Neutrophil (primary cell): ENCODE data around the gene NEK1.

ENCODE experiments used
- H3K27ac ChIP-seq: fragments of 200-600 bp; sonication (generic); 2 replicates; pipeline ENCODE4 v1.5.1; 2016; ENCODE audit warnings: mild to moderate bottlenecking, moderate library complexity
- H3K27me3 ChIP-seq: fragments of 200-600 bp; sonication (generic); 2 replicates; pipeline ENCODE4 v1.6.0; 2016; ENCODE audit warnings: mild to moderate bottlenecking
- H3K36me3 ChIP-seq: fragments of 200-600 bp; sonication (generic); 2 replicates; pipeline ENCODE4 v1.5.1; 2017
- H3K4me1 ChIP-seq, 2 experiments: fragments of 200-600 bp in 1 of 2; sonication (generic) in 1 of 2; 1 replicate in 1 of 2; 2 replicates in 1 of 2; pipeline versions ENCODE4 v1.5.1 to v1.6.1; 2013 to 2016; ENCODE audit warnings: low read depth in 1 of 2, low read length in 1 of 2, mild to moderate bottlenecking in 1 of 2, moderate library complexity in 1 of 2; ENCODE audit not compliant: control insufficient read depth in 1 of 2, insufficient read depth in 1 of 2
- H3K4me3 ChIP-seq, 2 experiments: fragments of 200-600 bp in 1 of 2; sonication (generic) in 1 of 2; 1 replicate in 1 of 2; 2 replicates in 1 of 2; pipeline ENCODE4 v1.5.1; 2013 to 2016; ENCODE audit warnings: low read depth in 1 of 2, low read length in 1 of 2, mild to moderate bottlenecking in 1 of 2, moderate library complexity in 1 of 2
- H3K9me3 ChIP-seq: fragments of 200-600 bp; sonication (generic); 2 replicates; pipeline ENCODE4 v1.5.1; 2016
- TF ChIP-seq, protein P1 (sequence below): fragments of 200-600 bp; sonication (generic); IDR thresholded peaks from 2 replicates; pipeline ENCODE4 v1.5.1; 2016; ENCODE audit warnings: antibody characterized with exemption

The NEK1 gene

DNA sequence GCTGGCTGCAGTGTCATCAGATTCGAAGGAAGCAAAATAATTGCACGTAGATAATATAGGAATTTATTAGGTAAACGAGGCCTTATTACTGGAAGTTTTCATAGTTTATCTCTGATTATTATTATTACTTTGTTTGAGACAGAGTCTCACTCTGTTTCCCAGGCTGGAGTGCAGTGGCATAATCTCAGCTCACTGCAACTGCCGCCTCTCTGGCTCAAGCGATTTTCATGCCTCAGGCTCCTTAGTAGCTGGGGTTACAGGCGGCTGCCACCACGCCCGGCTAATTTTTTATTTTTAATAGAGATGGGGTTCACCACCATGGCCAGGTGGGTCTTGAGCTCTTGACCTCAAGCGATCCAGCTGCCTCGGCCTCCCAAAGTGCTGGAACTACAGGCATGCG, 20.5 kb upstream of the NEK1 start:
- H3K4me1 ChIP-seq = no peaks in the 10 kb centered on the region
- TF ChIP-seq, protein P1, sequence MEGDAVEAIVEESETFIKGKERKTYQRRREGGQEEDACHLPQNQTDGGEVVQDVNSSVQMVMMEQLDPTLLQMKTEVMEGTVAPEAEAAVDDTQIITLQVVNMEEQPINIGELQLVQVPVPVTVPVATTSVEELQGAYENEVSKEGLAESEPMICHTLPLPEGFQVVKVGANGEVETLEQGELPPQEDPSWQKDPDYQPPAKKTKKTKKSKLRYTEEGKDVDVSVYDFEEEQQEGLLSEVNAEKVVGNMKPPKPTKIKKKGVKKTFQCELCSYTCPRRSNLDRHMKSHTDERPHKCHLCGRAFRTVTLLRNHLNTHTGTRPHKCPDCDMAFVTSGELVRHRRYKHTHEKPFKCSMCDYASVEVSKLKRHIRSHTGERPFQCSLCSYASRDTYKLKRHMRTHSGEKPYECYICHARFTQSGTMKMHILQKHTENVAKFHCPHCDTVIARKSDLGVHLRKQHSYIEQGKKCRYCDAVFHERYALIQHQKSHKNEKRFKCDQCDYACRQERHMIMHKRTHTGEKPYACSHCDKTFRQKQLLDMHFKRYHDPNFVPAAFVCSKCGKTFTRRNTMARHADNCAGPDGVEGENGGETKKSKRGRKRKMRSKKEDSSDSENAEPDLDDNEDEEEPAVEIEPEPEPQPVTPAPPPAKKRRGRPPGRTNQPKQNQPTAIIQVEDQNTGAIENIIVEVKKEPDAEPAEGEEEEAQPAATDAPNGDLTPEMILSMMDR = no peak

DNA sequence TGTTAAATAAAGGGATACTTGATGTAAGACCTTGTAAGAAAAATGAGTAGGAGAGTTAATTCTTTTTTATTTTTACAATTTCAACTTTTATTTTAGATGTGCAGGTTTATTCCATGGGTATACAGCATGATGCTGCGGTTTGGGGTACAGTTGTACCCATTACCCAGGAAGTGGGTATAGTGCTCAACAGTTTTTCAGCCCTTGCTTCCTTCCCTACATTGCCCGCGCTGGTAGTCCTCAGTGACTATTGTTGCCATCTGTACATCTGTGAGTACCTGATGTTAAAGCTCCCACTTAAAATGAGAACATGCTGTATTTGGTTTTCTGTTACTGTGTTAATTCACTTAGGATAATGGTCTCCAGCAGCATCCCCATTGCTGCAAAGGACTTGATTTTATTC, 17.7 kb upstream of the NEK1 start:
- H3K9me3 ChIP-seq = no peaks in the 10 kb centered on the region
- TF ChIP-seq, protein P1 = no peak

More for the DNA sequence above, 20.5 kb upstream of the NEK1 start:
- peaks cover 7% of the 10 kb centered on the region for H3K36me3 ChIP-seq
- no peaks in the 10 kb centered on the region for H3K9me3 ChIP-seq
- no peak overlapping the region for H3K4me3 ChIP-seq
- no peaks in the 10 kb centered on the region for H3K27me3 ChIP-seq
- H3K27ac ChIP-seq = no peak overlapping the region

DNA sequence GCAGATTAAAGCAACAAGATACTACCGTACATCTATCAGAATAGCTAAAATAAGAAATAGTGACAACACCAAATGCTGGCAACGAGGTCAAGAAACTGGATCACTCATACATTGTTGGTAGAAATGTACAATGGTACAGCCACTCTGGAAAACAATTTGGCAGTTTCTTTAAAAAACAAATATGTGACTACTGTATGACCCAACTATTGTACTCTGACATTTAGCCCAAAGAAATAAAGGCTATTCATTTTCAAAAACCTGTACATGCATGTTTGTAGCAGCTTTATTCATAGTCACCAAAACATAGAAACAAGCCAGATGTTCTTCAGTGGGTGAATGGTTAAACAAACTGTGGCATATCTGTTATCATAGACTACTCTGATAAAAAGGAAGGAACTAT, 16.2 kb upstream of the NEK1 start:
- no peaks in the 10 kb centered on the region for H3K36me3 ChIP-seq
- H3K4me3 ChIP-seq = no peak overlapping the region
- H3K27ac ChIP-seq = no peak overlapping the region
- no peaks in the 10 kb centered on the region for H3K4me1 ChIP-seq
- peaks cover 4% of the 10 kb centered on the region for H3K27me3 ChIP-seq
- TF ChIP-seq, protein P1 = no peak
- H3K9me3 ChIP-seq = no peaks in the 10 kb centered on the region

More for the DNA sequence above, 17.7 kb upstream of the NEK1 start:
- Histone ChIP-seq H3K36me3 (no peaks in the 10 kb centered on the region), H3K27ac (no peak overlapping the region), H3K4me3 (no peak overlapping the region), H3K27me3 (no peaks in the 10 kb centered on the region), H3K4me1 (no peaks in the 10 kb centered on the region)

DNA sequence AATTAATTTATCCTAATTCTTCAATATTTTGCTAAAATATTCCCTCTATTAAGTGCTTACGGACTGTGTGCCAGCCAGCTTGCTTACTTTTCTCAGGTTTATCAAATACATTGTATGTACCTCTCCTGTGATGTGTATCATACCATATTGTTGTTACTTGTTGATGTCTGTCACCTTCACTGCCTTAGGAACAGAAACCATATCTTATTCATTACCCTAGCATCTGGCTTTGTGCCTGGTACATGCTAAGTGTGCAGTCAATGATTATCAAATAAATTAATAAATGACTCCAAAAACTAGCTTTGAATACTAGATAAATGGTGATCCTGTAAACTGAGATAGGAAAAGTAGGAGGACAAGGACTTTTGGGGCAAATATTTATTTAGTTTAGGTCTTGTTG, 14.9 kb upstream of the NEK1 start:
- H3K27ac ChIP-seq = no peak overlapping the region
- TF ChIP-seq, protein P1 = no peak
- H3K27me3 ChIP-seq = peaks cover 16% of the 10 kb centered on the region
- no peaks in the 10 kb centered on the region for H3K9me3 ChIP-seq
- H3K4me3 ChIP-seq = no peak overlapping the region
- H3K4me1 ChIP-seq = peaks cover 4 to 6% of the 10 kb centered on the region in 2 experiments
- H3K36me3 ChIP-seq = no peaks in the 10 kb centered on the region

DNA sequence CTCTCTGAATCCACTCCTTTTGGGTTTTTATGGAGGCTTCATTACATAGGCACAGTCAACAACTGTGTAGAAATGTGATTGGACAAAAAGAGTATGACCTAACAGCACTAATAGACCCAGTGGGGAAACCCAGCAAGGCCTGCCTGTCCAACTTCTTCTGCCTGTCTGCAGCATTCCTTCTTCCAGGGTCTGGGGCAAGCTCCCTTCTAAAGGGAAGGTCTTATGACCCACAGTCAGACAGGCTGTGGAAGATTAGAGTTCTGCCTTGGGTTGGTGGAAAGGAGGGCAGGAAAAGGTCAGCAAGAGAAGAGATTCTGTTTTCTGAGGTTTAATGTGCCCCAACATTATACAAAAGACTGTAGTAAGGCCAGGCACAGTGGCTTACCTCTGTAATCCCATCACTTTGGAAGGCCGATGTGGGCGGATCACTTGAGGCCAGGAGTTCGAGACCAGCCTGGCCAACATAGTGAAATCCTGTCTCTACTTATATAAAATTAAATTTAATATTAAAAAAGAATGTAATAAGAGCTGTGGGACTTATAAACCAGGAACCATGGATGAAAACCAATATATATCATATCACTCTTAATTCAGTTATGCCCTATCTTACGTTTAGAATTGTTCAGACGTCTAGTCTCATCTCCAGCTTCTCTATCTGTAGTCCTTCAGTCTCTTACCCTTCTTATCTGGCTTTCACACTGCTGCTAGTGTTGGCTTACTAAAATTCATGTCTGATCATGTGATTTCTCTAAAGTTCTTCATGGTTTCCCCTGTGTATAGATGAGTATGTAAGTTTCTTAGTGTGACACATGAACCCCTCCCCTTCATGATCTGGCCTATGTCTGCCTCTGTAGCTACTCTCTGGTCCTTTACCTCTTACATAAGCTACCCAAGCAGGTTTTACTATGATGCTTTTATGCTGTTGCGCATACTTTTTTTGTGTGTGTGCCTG, 14.2 kb upstream of the NEK1 start:
- Histone ChIP-seq H3K27me3 (peaks cover 23% of the 10 kb centered on the region), H3K4me3 (no peak overlapping the region), H3K36me3 (no peaks in the 10 kb centered on the region), H3K9me3 (no peaks in the 10 kb centered on the region), H3K27ac (no peak overlapping the region), H3K4me1 (peaks cover 11 to 13% of the 10 kb centered on the region in 2 experiments)
- TF ChIP-seq, protein P1 = no peak
